DMS153 treated with DMSO at 0.1 percent for 48 hours (cell line): ENCODE results near the gene TMEM18.
"Not testable (repeated sequence)": the region's sequence is repeated elsewhere in the genome, so short reads cannot be mapped to it uniquely, and the experiment has no call there.

Experiments used
- DNase-seq: peaks from one replicate; lab custom pipeline; 2025; ENCODE audit not compliant: unreplicated experiment; lab: John Stamatoyannopoulos, UW

TMEM18 gene

GRCh38 chr2:677056-677958 is at the start of gene TMEM18:
TSS of gene TMEM18 (minus strand) at chr2:677406. CDS start at chr2:677345, 61 bp downstream.
- DNase-seq = peak; percentile 96

DNA sequence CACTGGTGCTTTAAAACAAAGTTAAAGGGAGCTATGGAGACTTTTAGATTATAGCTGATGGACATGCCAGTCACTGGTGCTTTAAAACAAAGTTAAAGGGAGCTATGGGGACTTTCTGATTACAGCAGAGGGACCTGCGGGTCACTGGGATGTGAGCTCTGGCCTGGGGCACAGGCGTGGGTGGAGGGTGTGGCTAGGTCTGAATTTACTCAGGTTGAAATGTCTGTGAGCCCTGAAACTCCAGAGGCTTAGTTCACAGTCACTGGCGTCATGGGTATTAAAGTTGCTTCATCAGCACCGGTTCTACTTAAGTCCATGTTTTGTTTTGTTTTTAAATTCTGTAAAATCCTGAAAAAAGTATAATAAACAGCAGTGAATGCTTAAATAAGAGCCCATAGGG is 49.0 kb upstream of the TMEM18 start:
- no peak for DNase-seq

DNA sequence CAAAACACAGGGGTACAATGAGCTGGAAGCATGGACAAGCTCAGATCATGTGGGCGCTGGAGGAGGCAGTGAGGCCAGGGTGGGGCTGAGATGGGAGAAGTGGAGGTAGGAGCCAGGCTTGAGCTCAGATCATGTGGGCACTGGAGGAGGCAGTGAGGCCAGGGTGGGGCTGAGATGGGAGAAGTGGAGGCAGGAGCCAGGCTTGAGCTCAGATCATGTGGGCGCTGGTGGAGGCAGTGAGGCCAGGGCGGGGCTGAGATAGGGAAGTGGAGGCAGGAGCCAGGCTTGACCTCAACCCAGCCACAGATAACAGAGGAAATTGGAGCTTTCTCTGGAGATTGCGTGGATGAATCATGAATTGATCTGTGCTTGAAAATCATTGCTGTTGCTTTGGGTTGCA is 48.3 kb upstream of the TMEM18 start:
- no peak for DNase-seq

GRCh38 chr2:723761-724160 is 46.6 kb upstream of the TMEM18 start:
- DNase-seq = no peak

GRCh38 chr2:720842-721241 is 43.6 kb upstream of the TMEM18 start:
- no peak for DNase-seq

GRCh38 chr2:719734-720133 is 42.5 kb upstream of the TMEM18 start:
- no peak for DNase-seq

DNA sequence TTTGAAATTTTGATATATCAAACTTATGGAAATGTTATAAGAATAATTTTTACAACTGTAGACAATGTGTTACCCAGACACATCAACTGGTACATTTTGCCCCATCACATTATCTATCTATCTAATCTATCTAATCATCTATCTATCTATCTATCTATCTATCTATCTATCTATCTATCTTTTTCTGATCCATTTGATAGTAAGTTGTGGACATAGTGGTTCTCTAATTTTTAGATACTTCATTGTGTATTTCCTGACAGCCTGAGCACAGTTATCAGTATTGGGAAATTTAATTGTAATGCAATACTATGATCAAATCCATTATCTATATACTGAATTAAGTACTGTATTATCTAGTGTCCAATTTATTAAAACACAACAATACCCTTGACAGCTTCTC is 42.0 kb upstream of the TMEM18 start:
- DNase-seq = no peak

- no peak for DNase-seq
Observed at GRCh38 chr2:717661-718060, 40.5 kb upstream of the TMEM18 start.

GRCh38 chr2:715854-716560 is 38.8 kb upstream of the TMEM18 start:
- no peak for DNase-seq

GRCh38 chr2:715038-715437 is 37.8 kb upstream of the TMEM18 start:
- no peak for DNase-seq

DNA sequence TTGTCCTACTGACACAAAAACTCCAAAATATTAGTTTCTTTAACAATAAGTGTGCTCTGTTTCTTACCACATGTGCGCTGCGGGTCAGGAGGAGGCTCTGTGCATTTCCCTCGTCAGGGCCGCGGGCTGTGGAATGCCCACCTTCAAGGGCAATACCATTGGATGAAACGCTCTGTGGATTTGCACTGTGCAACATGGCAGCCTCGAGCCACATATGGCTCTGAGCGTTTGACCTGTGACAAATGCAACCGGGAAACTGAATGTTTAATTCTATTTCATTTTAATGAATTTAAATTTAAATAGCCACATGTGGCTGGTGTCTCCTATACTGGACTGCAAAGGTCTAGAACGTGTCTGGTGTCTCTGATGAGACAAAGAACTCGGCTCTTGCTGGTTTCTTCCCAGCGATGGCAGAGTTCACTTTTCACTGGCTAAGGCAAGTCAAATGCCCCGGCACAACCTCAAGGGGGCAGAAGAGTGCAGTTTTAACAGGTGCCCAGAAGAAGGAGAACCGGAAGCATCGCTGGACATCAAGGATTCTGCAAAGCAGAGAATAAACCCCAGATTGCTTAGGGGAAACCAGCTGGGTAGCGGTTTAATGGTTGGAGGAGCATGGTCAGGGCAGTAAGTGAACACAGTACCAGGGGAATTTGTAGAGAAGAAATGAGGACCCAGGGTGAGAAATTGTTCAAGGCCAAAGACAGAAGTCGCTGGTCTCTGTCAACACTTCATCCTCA is 37.0 kb upstream of the TMEM18 start:
- DNase-seq = peak; percentile 57

DNA sequence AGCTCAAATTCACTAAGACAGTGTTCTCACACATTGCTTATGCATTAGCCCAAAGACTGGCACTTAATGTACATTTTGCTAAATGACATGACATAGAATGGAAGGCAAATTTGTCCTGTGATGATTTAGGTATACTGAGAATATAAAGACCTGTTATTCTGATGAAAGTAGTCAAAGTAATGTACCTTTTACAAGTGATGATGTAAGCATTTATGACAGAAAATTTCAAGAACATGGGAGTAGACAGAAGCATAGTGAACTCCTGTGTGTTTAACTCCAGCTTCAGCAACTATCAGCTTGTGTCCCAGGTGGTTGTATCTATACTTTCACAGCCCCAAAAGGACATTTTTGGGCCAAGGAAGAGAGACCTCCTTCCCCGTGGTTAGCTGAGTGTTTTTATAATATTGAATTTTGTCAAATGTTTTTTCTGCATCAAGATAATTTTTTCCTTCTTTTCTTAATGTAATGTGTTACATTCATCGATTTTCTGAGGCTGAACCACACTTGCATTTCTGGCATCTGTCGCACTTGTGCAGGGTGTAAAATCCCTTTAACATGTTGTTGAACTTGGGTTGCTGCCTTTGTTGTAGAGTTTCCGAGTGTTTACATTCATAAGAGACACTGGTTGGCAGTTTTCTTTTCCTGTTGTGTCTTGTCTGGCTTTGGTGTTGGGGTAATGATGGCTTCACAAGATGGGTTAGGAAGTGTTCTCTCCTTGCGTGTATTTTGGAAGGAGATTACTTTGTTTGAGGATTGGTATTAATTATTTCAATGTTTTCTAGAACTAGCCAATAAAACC is 33.9 kb upstream of the TMEM18 start:
- no peak for DNase-seq

- DNase-seq = no peak
Observed at GRCh38 chr2:709138-709765, 32.0 kb upstream of the TMEM18 start.

DNA sequence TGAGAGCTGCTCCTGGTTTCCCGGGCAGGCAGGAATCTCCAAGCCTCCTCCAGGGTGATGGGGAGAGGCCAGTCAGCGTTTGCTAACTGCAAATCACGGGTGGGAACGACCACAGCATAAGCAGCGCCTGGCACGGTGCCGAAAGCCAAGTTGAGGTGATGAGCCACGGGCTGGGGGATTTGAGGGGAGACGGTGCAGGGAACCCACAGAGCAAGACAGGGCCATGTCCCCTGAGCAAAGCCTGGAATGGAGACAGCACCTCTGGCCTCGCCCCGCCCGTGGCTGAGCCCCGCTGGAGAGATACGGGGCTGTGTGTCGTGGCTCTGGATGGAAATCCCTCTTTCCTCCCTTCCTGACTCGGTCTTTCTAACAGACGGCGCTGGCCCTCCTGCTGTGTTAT is 31.5 kb upstream of the TMEM18 start:
- no peak for DNase-seq

DNA sequence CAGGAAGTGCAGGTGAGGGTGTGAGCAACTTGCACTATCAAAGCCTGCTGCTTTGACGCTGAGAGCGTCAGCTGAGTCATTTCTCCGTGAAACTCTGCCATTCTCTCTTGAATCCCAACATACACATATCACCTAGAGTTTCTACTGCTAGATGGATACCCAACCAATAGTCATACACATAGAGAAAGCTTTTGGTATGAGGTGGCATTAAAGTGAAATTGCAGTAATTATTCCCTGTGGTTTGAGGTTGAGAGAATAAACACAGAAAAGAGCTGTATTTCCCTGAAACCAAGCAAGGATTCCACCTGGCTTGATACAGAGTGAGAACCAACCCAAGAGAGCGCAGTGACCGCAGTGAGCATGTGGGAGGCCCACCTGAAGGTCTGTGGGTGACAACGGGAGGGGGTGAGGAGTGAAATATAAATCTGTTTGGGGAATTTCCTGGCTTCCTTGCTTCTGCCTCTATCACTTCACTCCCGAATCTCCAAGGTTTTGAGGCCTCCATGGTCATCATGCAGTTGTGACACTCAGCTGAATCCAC is 28.8 kb upstream of the TMEM18 start:
- DNase-seq = no peak

- not testable (repeated sequence) for DNase-seq
Observed at GRCh38 chr2:702765-703164, 25.6 kb upstream of the TMEM18 start.

DNA sequence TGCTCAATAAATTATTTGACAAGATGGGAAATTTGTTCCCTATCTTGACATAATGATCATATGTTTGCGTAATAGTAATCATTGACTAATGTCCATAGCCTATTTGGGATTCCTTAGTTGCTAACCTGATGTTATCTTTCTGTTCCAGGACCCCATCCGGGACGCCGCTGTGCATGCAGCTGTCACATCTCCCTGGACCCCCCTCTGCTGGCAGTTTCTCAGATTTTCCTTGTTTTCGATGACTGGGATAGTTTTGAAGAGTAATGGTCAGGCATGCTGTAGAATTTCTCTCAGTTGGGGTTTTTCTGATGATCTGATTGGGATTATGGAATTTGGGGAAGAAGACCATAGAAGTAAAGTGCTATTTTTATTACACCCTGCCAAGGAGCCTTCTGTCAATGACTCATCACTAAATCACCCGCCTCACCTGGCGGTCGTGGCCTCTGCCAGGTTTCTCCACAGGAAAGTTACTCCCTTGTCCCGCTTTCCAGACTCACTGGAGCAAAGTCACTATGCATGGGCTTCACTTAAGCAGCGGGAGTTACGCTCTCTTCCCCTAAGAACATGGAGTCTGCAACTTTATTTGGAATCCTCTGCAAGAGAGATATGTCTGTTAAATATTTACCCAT is 19.9 kb upstream of the TMEM18 start:
- DNase-seq = no peak

DNA sequence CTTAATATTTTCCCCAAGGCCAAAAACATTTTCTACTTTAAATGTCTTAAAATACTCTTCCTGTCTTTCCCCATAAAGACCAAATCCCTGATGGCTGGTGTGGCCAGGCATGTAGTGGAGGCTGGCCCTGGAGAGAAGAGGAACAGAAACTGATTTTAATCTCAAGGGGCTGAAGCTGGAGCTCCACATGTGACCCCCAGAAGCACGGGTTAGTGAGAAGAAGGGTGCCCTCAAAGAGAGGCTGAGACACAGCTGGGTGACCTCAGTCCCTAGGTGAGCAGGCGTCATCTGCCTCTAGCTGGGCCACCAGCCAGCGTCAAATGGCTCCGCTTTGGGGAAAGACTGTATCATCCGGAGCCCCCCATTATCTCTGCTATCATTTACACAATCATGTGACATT is 19.3 kb upstream of the TMEM18 start:
- DNase-seq = no peak

- no peak for DNase-seq
Observed at GRCh38 chr2:694906-695510, 17.8 kb upstream of the TMEM18 start.
